Measurements from ENCODE around the gene IFITM10.

Gene IFITM10

GRCh38 chr11:1776944-1777715, 26.7 kb upstream of the IFITM10 start:
- no peak overlapping the region for H3K4me3 ChIP-seq (ENCODE audit: low read length)
- no peak for TF ChIP-seq CTCF (conservative IDR thresholded peaks at IDR 0.05; ENCODE audit: low read length)
- no peak for DNase-seq (ENCODE audit: low read depth)

- no peak for TF ChIP-seq CTCF (conservative IDR thresholded peaks at IDR 0.05; ENCODE audit: low read length)
- H3K4me3 ChIP-seq (ENCODE audit: low read length), result no peak overlapping the region
- no peak for DNase-seq (ENCODE audit: low read depth)
Observed at GRCh38 chr11:1776331-1776851, 26.0 kb upstream of the IFITM10 start.

- no peak for TF ChIP-seq CTCF (conservative IDR thresholded peaks at IDR 0.05; ENCODE audit: low read length)
- no peak for DNase-seq (ENCODE audit: low read depth)
- no peak overlapping the region for H3K4me3 ChIP-seq (ENCODE audit: low read length)
Observed at GRCh38 chr11:1774886-1775285, 24.5 kb upstream of the IFITM10 start.

- TF ChIP-seq CTCF (conservative IDR thresholded peaks at IDR 0.05; ENCODE audit: low read length), result no peak
- no peak overlapping the region for H3K4me3 ChIP-seq (ENCODE audit: low read length)
- DNase-seq (ENCODE audit: low read depth), result no peak
Observed at GRCh38 chr11:1773994-1774550, 23.7 kb upstream of the IFITM10 start.

- DNase-seq (ENCODE audit: low read depth), result no peak
- no peak for TF ChIP-seq CTCF (conservative IDR thresholded peaks at IDR 0.05; ENCODE audit: low read length)
- H3K4me3 ChIP-seq (ENCODE audit: low read length), result no peak overlapping the region
Observed at GRCh38 chr11:1773131-1773993, 23.0 kb upstream of the IFITM10 start.

GRCh38 chr11:1772270-1773130, 22.1 kb upstream of the IFITM10 start:
- DNase-seq (ENCODE audit: low read depth), result peak; percentile 88
- H3K4me3 ChIP-seq (ENCODE audit: low read length), result no peak overlapping the region; the same call in 1 of the 2 replicates
- no peak for TF ChIP-seq CTCF (conservative IDR thresholded peaks at IDR 0.05; ENCODE audit: low read length)
